ENCODE measurements around the gene LARGE1.

The LARGE1 gene

DNA sequence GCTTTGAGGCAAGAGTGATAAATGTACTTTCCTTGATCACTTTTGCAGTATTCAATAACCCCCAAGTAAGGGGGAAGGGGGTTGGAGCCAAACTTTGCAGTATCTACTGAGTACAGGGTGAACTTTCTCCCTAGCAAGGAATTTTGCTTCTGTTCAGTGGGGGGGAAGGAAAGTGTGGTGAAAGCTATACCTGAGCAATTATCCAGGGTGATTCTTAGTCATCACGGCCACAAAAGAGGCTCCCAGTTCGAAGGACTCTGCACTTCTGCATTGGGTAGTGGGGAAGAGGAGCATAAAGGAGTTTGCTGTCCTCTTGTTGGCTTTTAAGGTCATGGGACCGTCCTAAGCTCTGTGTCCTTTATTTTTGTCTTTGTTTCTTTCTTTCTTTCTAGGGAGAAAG, 515.6 kb downstream of the LARGE1 start:
- Histone ChIP-seq H3K4me2 (ENCODE audit: low read length) (no peak overlapping the region), H3K27ac (ENCODE audit: low read depth, low read length, poor library complexity, severe bottlenecking) (no peak overlapping the region), H3K27me3 (ENCODE audit: insufficient read depth, low read length) (no peaks in the 10 kb centered on the region), H3K9me3 (ENCODE audit: low read length) (no peaks in the 10 kb centered on the region), H3K79me2 (ENCODE audit: insufficient read depth, low read length) (no peaks in the 10 kb centered on the region), H3K9ac (ENCODE audit: low read length) (no peak overlapping the region), H4K20me1 (ENCODE audit: insufficient read depth, low read length) (no peaks in the 10 kb centered on the region), H3K36me3 (ENCODE audit: insufficient read depth, low read length) (no peaks in the 10 kb centered on the region), H2AFZ (ENCODE audit: low read length) (no peak overlapping the region), H3K9me2 (ENCODE audit: low read depth, low read length) (no peaks in the 10 kb centered on the region), H3K4me1 (ENCODE audit: insufficient read depth, low read length, severe bottlenecking) (peaks cover 6% of the 10 kb centered on the region), H3K4me3 (ENCODE audit: low read depth, low read length, poor library complexity, severe bottlenecking) (no peak overlapping the region), H3F3A (ENCODE audit: insufficient read depth, low read length) (no peaks in the 10 kb centered on the region)
- TF ChIP-seq, protein P1, sequence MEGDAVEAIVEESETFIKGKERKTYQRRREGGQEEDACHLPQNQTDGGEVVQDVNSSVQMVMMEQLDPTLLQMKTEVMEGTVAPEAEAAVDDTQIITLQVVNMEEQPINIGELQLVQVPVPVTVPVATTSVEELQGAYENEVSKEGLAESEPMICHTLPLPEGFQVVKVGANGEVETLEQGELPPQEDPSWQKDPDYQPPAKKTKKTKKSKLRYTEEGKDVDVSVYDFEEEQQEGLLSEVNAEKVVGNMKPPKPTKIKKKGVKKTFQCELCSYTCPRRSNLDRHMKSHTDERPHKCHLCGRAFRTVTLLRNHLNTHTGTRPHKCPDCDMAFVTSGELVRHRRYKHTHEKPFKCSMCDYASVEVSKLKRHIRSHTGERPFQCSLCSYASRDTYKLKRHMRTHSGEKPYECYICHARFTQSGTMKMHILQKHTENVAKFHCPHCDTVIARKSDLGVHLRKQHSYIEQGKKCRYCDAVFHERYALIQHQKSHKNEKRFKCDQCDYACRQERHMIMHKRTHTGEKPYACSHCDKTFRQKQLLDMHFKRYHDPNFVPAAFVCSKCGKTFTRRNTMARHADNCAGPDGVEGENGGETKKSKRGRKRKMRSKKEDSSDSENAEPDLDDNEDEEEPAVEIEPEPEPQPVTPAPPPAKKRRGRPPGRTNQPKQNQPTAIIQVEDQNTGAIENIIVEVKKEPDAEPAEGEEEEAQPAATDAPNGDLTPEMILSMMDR (IDR thresholded peaks at IDR 0.05; ENCODE audit: low read length) = no peak
- TF ChIP-seq EZH2 (IDR thresholded peaks at IDR 0.05; ENCODE audit: borderline replicate concordance, low read length) = no peak

DNA sequence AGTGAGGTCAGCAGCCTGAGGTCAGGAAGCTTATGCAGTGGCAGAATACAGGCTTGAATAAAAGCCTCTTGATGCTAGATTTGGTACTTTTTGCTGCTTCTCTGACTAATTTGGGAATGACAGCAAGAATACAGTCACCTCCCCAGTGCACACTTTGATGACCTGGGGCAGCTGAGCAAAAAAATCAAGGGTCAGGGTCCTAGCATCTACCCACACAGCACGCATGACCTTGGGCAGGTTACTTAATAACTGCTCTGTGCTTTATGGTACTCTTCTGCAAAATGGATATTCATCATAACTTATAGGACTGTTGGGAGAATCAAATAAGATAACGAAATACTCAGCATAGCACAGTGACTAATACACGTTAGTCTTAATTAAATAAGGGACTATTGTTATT, 518.0 kb downstream of the LARGE1 start:
- H3K9me3 ChIP-seq (ENCODE audit: low read length) = no peaks in the 10 kb centered on the region
- no peaks in the 10 kb centered on the region for H3K79me2 ChIP-seq (ENCODE audit: insufficient read depth, low read length)

DNA sequence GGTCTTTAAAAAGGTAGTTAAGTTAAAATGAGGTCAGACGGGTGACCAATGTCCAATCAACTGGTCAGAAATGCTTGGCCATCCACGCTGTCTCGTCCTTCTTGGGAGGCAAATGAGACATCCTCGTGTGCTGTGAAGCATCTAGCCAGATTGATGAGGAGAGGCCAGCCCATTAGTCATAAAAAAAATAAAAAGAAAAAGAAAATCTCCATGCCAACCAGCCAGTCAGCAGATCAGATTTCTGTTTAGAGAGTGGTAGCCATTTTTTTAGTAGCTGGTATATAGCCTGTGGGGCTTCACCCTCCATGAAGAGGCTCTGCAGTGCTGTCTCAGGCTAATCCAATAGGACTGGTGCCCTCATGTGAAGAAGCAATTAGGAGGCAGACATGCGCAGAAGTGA, 519.0 kb downstream of the LARGE1 start:
- H3K27me3 ChIP-seq (ENCODE audit: insufficient read depth, low read length) = no peaks in the 10 kb centered on the region
- TF ChIP-seq EZH2 (IDR thresholded peaks at IDR 0.05; ENCODE audit: borderline replicate concordance, low read length) = no peak
- TF ChIP-seq, protein P1 (IDR thresholded peaks at IDR 0.05; ENCODE audit: low read length) = no peak
- no peaks in the 10 kb centered on the region for H3K9me3 ChIP-seq (ENCODE audit: low read length)
- no peak overlapping the region for H3K4me2 ChIP-seq (ENCODE audit: low read length)
- no peak overlapping the region for H3K9ac ChIP-seq (ENCODE audit: low read length)
- H3K9me2 ChIP-seq (ENCODE audit: low read depth, low read length) = no peaks in the 10 kb centered on the region
- no peaks in the 10 kb centered on the region for H4K20me1 ChIP-seq (ENCODE audit: insufficient read depth, low read length)
- no peaks in the 10 kb centered on the region for H3K79me2 ChIP-seq (ENCODE audit: insufficient read depth, low read length)
- no peaks in the 10 kb centered on the region for H3F3A ChIP-seq (ENCODE audit: insufficient read depth, low read length)
- peaks cover 6% of the 10 kb centered on the region for H3K4me1 ChIP-seq (ENCODE audit: insufficient read depth, low read length, severe bottlenecking)
- no peaks in the 10 kb centered on the region for H3K36me3 ChIP-seq (ENCODE audit: insufficient read depth, low read length)
- no peak overlapping the region for H3K27ac ChIP-seq (ENCODE audit: low read depth, low read length, poor library complexity, severe bottlenecking)
- no peak overlapping the region for H2AFZ ChIP-seq (ENCODE audit: low read length)
- H3K4me3 ChIP-seq (ENCODE audit: low read depth, low read length, poor library complexity, severe bottlenecking) = no peak overlapping the region

More for the DNA sequence above, 518.0 kb downstream of the LARGE1 start:
- H3K4me2 ChIP-seq (ENCODE audit: low read length) = no peak overlapping the region
- no peaks in the 10 kb centered on the region for H3K9me2 ChIP-seq (ENCODE audit: low read depth, low read length)
- no peaks in the 10 kb centered on the region for H3F3A ChIP-seq (ENCODE audit: insufficient read depth, low read length)
- no peak overlapping the region for H2AFZ ChIP-seq (ENCODE audit: low read length)
- no peak for TF ChIP-seq EZH2 (IDR thresholded peaks at IDR 0.05; ENCODE audit: borderline replicate concordance, low read length)
- TF ChIP-seq, protein P1 (IDR thresholded peaks at IDR 0.05; ENCODE audit: low read length) = no peak
- H3K9ac ChIP-seq (ENCODE audit: low read length) = no peak overlapping the region
- H3K4me3 ChIP-seq (ENCODE audit: low read depth, low read length, poor library complexity, severe bottlenecking) = no peak overlapping the region
- H3K27me3 ChIP-seq (ENCODE audit: insufficient read depth, low read length) = no peaks in the 10 kb centered on the region
- H3K4me1 ChIP-seq (ENCODE audit: insufficient read depth, low read length, severe bottlenecking) = peaks cover 6% of the 10 kb centered on the region
- no peaks in the 10 kb centered on the region for H4K20me1 ChIP-seq (ENCODE audit: insufficient read depth, low read length)
- no peak overlapping the region for H3K27ac ChIP-seq (ENCODE audit: low read depth, low read length, poor library complexity, severe bottlenecking)
- no peaks in the 10 kb centered on the region for H3K36me3 ChIP-seq (ENCODE audit: insufficient read depth, low read length)
